Tibial nerve (tissue), 4 donors: ENCODE measurements around the gene PAK1.

Experiments used
- CTCF ChIP-seq, 5 experiments: fragments of 200-600 bp in 3 of 5; fragments of 450-650 bp in 2 of 5; sonication (generic) in 3 of 5; IDR thresholded peaks; one replicate each; pipeline ENCODE4 v1.5.1; 2016 to 2019; ENCODE audit warnings: antibody characterized with exemption in 5 of 5, mild to moderate bottlenecking in 3 of 5, moderate library complexity in 2 of 5
- EP300 ChIP-seq, 2 donors: sonication (generic); formaldehyde crosslinking; IDR thresholded peaks; one replicate each; pipeline ENCODE4 v1.6.1; 2017; ENCODE audit warnings: antibody characterized with exemption in 2 of 2, mild to moderate bottlenecking in 1 of 2
- POLR2A ChIP-seq, 2 donors: fragments of 450-650 bp; IDR thresholded peaks; one replicate each; pipeline ENCODE4 v1.6.1; 2017; ENCODE audit warnings: antibody characterized with exemption in 2 of 2, mild to moderate bottlenecking in 2 of 2, moderate library complexity in 2 of 2

GRCh38 chr11:77438487-77438886 lies 35.4 kb downstream of the PAK1 start:
- TF ChIP-seq CTCF (IDR thresholded peaks at IDR 0.05) (no peak), EP300 (IDR thresholded peaks at IDR 0.05) (no peak), POLR2A (IDR thresholded peaks at IDR 0.05) (no peak)
